IMR-90 (cell line): Measurements from ENCODE around the gene TIAM2. TPM values are rescaled to one million over a fixed set of nuclear protein-coding genes. Genes with fewer than 3 reads are reported as not detected.
A peak's percentile ranks its signal among the peaks of the same experiment; 100 is the strongest.

Experiments
- ATAC-seq: fragments of 200-7000 bp; cut with Tn5 transposase; 2 replicates; pipeline ENCODE4 v1.9.1; 2020; ENCODE audit warnings: low read depth, mild to moderate bottlenecking, moderate library complexity
- BruUV-seq: library from RNA; stranded (reverse); fragments of 400-500 nt; replicated peaks from 2 replicates; lab custom pipeline; 2021; lab: Mats Ljungman, UMichigan
- CTCF ChIA-PET: fragments of 300-600 bp; formaldehyde crosslinking; extraction: SDS; loops from one replicate; lab custom pipeline; 2021; ENCODE audit warnings: antibody characterized with exemption; lab: Yijun Ruan, JAX
- POLR2A ChIA-PET: fragments of 300-600 bp; sonication (Branson Sonifier 250); formaldehyde crosslinking; loops from one replicate; lab custom pipeline; 2022; ENCODE audit warnings: antibody characterized with exemption; ENCODE audit not compliant: unreplicated experiment; lab: Charles Lee
- DNase-seq: peaks from one replicate; pipeline ENCODE4 v3.0.0; 2013
- H2AFZ ChIP-seq: replicated peaks from 2 replicates; pipeline ENCODE3; 2013; ENCODE audit warnings: low read length, mild to moderate bottlenecking; ENCODE audit not compliant: poor library complexity
- H2AK5ac ChIP-seq: 2 replicates; pipeline ENCODE4 v1.6.1; 2013; ENCODE audit warnings: low read depth, low read length, inconsistent platforms
- H2AK9ac ChIP-seq: replicated peaks from 2 replicates; pipeline ENCODE3; 2013; ENCODE audit warnings: mild to moderate bottlenecking, low read depth, low read length, moderate library complexity; ENCODE audit not compliant: poor library complexity
- H2BK120ac ChIP-seq: 2 replicates; pipeline ENCODE4 v1.6.1; 2013; ENCODE audit warnings: low read depth, low read length, inconsistent platforms
- H2BK15ac ChIP-seq: 3 replicates; pipeline ENCODE4 v1.6.1; 2013; ENCODE audit warnings: low read depth, low read length, inconsistent platforms
- H2BK20ac ChIP-seq: 2 replicates; pipeline ENCODE4 v1.6.1; 2013; ENCODE audit warnings: low read depth, mild to moderate bottlenecking, inconsistent platforms, low read length, moderate library complexity
- H2BK5ac ChIP-seq: 2 replicates; pipeline ENCODE4 v1.6.1; 2013; ENCODE audit warnings: mild to moderate bottlenecking, low read depth, low read length, inconsistent platforms; ENCODE audit not compliant: poor library complexity, severe bottlenecking
- H3K14ac ChIP-seq: replicated peaks from 2 replicates; pipeline ENCODE4 v1.6.1; 2013; ENCODE audit warnings: low read depth, low read length, inconsistent platforms
- H3K18ac ChIP-seq: 2 replicates; pipeline ENCODE4 v1.6.1; 2013; ENCODE audit warnings: low read depth, low read length, control low read depth
- H3K23ac ChIP-seq: 2 replicates; pipeline ENCODE4 v1.6.1; 2013; ENCODE audit warnings: low read depth, low read length, inconsistent platforms
- H3K27ac ChIP-seq: 2 replicates; pipeline ENCODE4 v1.5.1; 2013; ENCODE audit warnings: mild to moderate bottlenecking, control low read depth, low read length; ENCODE audit not compliant: insufficient read depth
- H3K27me3 ChIP-seq: 2 replicates; pipeline ENCODE4 v1.6.1; 2013; ENCODE audit warnings: low read length; ENCODE audit not compliant: control insufficient read depth, insufficient read depth
- H3K36me3 ChIP-seq: 2 replicates; pipeline ENCODE4 v1.6.1; 2013; ENCODE audit warnings: low read length, mixed read lengths; ENCODE audit not compliant: control insufficient read depth, insufficient read depth
- H3K4ac ChIP-seq: 2 replicates; pipeline ENCODE4 v1.6.1; 2013; ENCODE audit warnings: low read depth, low read length, inconsistent platforms
- H3K4me1 ChIP-seq: 2 replicates; pipeline ENCODE4 v1.6.1; 2013; ENCODE audit warnings: low read length, mixed read lengths; ENCODE audit not compliant: control insufficient read depth, insufficient read depth
- H3K4me2 ChIP-seq: 2 replicates; pipeline ENCODE4 v1.6.1; 2013; ENCODE audit warnings: low read depth, mild to moderate bottlenecking, control low read depth, low read length, moderate library complexity
- H3K4me3 ChIP-seq: 2 replicates; pipeline ENCODE4 v1.5.1; 2013; ENCODE audit warnings: low read depth, mild to moderate bottlenecking, control low read depth, low read length, moderate library complexity; ENCODE audit not compliant: insufficient read depth
- H3K56ac ChIP-seq: 2 replicates; pipeline ENCODE4 v1.6.1; 2013; ENCODE audit warnings: low read length, inconsistent platforms; ENCODE audit not compliant: insufficient read depth; ENCODE audit errors: extremely low read depth
- H3K79me1 ChIP-seq, 2 experiments: 2 replicates each; pipeline ENCODE4 v1.6.1; 2013; ENCODE audit warnings: low read length in 2 of 2, inconsistent platforms in 1 of 2, low read depth in 1 of 2
- H3K9ac ChIP-seq: 2 replicates; pipeline ENCODE4 v1.6.1; 2013; ENCODE audit warnings: low read depth, low read length, control low read depth
- H3K9me1 ChIP-seq: 2 replicates; pipeline ENCODE4 v1.6.1; 2013; ENCODE audit warnings: low read length, inconsistent platforms; ENCODE audit not compliant: insufficient read depth
- H3K9me3 ChIP-seq: 2 replicates; pipeline ENCODE4 v1.6.1; 2013; ENCODE audit warnings: low read length; ENCODE audit not compliant: control insufficient read depth, insufficient read depth
- H4K20me1 ChIP-seq: 2 replicates; pipeline ENCODE4 v1.6.1; 2013; ENCODE audit warnings: low read length, inconsistent platforms; ENCODE audit not compliant: insufficient read depth
- H4K5ac ChIP-seq: 2 replicates; pipeline ENCODE4 v1.6.1; 2013; ENCODE audit warnings: mild to moderate bottlenecking, low read depth, low read length, control low read depth
- H4K8ac ChIP-seq, 2 experiments: 2 replicates each; pipeline ENCODE4 v1.6.1; 2013; ENCODE audit warnings: low read depth in 2 of 2, low read length in 2 of 2, control low read depth in 1 of 2, inconsistent platforms in 1 of 2
- H4K91ac ChIP-seq: 2 replicates; pipeline ENCODE4 v1.6.1; 2013; ENCODE audit warnings: low read depth, low read length, inconsistent platforms; ENCODE audit not compliant: insufficient read depth
- ELK1 ChIP-seq: fragments of 150-350 bp; IDR thresholded peaks from 2 replicates; pipeline ENCODE4 v1.6.1; 2016; ENCODE audit warnings: low read depth, mild to moderate bottlenecking, low read length, moderate library complexity, borderline replicate concordance
- MAFK ChIP-seq: IDR thresholded peaks from 2 replicates; pipeline ENCODE4 v1.6.1; 2012; ENCODE audit warnings: low read depth, low read length, improper control_type of control experiment
- MXI1 ChIP-seq: IDR thresholded peaks from 2 replicates; pipeline ENCODE4 v1.6.1; 2012; ENCODE audit warnings: low read depth, mild to moderate bottlenecking, low read length, moderate library complexity, borderline replicate concordance
- RFX5 ChIP-seq: IDR thresholded peaks from 2 replicates; pipeline ENCODE4 v1.8.0; 2012; ENCODE audit warnings: low read depth, mild to moderate bottlenecking, low read length, moderate library complexity
- USF2 ChIP-seq: fragments of 150-350 bp; IDR thresholded peaks from 2 replicates; pipeline ENCODE4 v1.6.1; 2017; ENCODE audit warnings: mild to moderate bottlenecking, antibody characterized with exemption, low read length, low read depth
- WGBS, 2 experiments: methylation state at CpG; one replicate each; pipeline versions ENCODE4 v1.1.5 to v1.1.7; 2013; ENCODE audit warnings: missing lambda C conversion rate in 2 of 2; ENCODE audit not compliant: insufficient read length in 1 of 2; ENCODE audit errors: extremely low coverage in 2 of 2; 5-methylcytosine and 5-hydroxymethylcytosine counted together
- dilution Hi-C: fragments of 300-500 bp; cut with HindIII; formaldehyde crosslinking; loops from one replicate; pipeline ENCODE4 v1.14.3; 2018; ENCODE audit warnings: low sequenced_read_pairs; ENCODE audit not compliant: unreplicated experiment
- in situ Hi-C: fragments of 300-500 bp; cut with MboI; formaldehyde crosslinking; loops from 3 replicates; pipeline ENCODE4 v1.14.3; 2019; ENCODE audit warnings: low sequenced_read_pairs, inconsistent platforms, mixed read lengths
- intact Hi-C: fragments of 100-400 bp; cut with micrococcal nuclease; formaldehyde crosslinking; loops from 2 replicates; pipeline ENCODE4 v1.10.0; 2022
- polyA plus RNA-seq, 3 experiments: library from polyadenylated mRNA; depleted of rRNA; stranded (reverse); fragments of >200 nt; gene quantifications; 2 replicates each; pipeline ENCODE4 v1.2.3, GENCODE V29; 2012; ENCODE audit warnings: low replicate concordance in 1 of 3
- total RNA-seq: library from RNA; depleted of rRNA; stranded (reverse); fragments of >200 nt; gene quantifications from 2 replicates; pipeline ENCODE4 v1.2.3, GENCODE V29; 2012

The TIAM2 gene
- total and polyA plus RNA-seq, 2 of the 4 experiments (the other 2 are of a cell fraction): 3.1 to 4.7 TPM

- no peak for ATAC-seq
Observed at GRCh38 chr6:155147958-155148663, 153.0 kb downstream of the TIAM2 start.

More at GRCh38 chr6:155147958-155148663, 153.0 kb downstream of the TIAM2 start:
- no peaks in the 10 kb centered on the region for H3K27me3 ChIP-seq
- no peak for DNase-seq
- H3K4me1 ChIP-seq: peaks cover 15% of the 10 kb centered on the region
- H2AK9ac ChIP-seq: no peak overlapping the region
- no peaks in the 10 kb centered on the region for H3K36me3 ChIP-seq
- peak overlapping the region; percentile 79 for H3K4ac ChIP-seq
- H3K9ac ChIP-seq: no peak overlapping the region
- no peak overlapping the region for H2AFZ ChIP-seq
- peak overlapping the region; percentile 57 for H4K91ac ChIP-seq
- H3K27ac ChIP-seq: 0 out of 2 replicates have a peak overlapping the region, but pooled peaks have one; percentile 20
- H2BK15ac ChIP-seq: peak overlapping the region; percentile 85; the same call in 2 of the 3 replicates
- H2BK20ac ChIP-seq: peak overlapping the region; percentile 89
- H3K4me2 ChIP-seq: no peak overlapping the region
- H2BK120ac ChIP-seq: peak overlapping the region; percentile 95
- peaks cover 0 to 20% of the 10 kb centered on the region in 2 experiments; a peak in 2 of 4 replicates for H3K79me1 ChIP-seq
- peak overlapping the region; percentile 43 for H3K14ac ChIP-seq
- H3K9me1 ChIP-seq: peaks cover 26% of the 10 kb centered on the region
- H2AK5ac ChIP-seq: peak overlapping the region; percentile 84
- no peaks in the 10 kb centered on the region for H4K20me1 ChIP-seq
- H3K9me3 ChIP-seq: no peaks in the 10 kb centered on the region
- H3K4me3 ChIP-seq: no peak overlapping the region
- intact Hi-C loops (no loop called here), dilution Hi-C loops (no loop called here), in situ Hi-C loops (no loop called here)
- ChIA-PET POLR2A (no interaction called here), CTCF (no interaction called here)
- no peak overlapping the region for H2BK5ac ChIP-seq
- H3K18ac ChIP-seq: peak overlapping the region; percentile 72
- no peak overlapping the region; the same call in 1 of the 2 replicates for H3K56ac ChIP-seq
- TF ChIP-seq MAFK (no peak), MXI1 (no peak), USF2 (no peak), RFX5 (no peak), ELK1 (no peak)
- 100% methylated on average over 4 of the region's 7 CpGs; no CpG with 5 or more reads in 1 of the 2 experiments for WGBS, 2 experiments
- peak overlapping the region; percentile 30; the same call in 1 of the 2 replicates for H4K5ac ChIP-seq
- 0 out of 2 replicates have a peak overlapping the region, but pooled peaks have one; percentile 8 for H3K23ac ChIP-seq
- BruUV-seq: no TSS peak
- H4K8ac ChIP-seq: peak overlapping the region; percentile 23 to 28; a peak in 2 of 4 replicates
